Ramos (cell line): ENCODE results near the gene SERPINB6.
"Not testable (repeated sequence)": the region's sequence is repeated elsewhere in the genome, so short reads cannot be mapped to it uniquely, and the experiment has no call there.

Source experiments
- in situ Hi-C: fragments of 300-500 bp; cut with MboI; formaldehyde crosslinking; loops from one replicate; pipeline ENCODE4 v1.14.3; 2022; ENCODE audit warnings: low sequenced_read_pairs; ENCODE audit not compliant: unreplicated experiment

The SERPINB6 gene

DNA sequence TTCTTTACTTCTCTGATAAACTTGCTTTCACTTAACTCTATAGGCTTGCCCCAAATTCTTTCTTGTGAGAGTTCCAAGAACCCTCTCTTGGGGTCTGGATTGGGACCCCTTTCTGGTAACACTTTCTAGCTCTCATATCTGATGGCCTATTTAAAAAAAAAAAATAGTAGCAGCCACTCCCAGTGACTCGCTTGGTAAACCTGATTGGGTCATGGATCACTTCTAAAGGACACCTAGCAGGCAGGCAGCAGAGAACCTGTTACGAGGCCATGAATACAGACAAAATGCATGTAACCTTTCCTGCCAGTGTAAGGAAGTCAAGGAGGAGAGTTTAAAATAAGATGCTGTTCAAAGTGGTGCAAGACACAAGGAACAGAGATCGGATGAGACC, 9.1 kb upstream of the SERPINB6 start:
- in situ Hi-C loops = loop anchor here (25.0 kb wide), 1 partner anchor 757 kb away; no protein-coding TSS in a partner anchor

- in situ Hi-C loops = loop anchor here (25.0 kb wide), 1 partner anchor 757 kb away; no protein-coding TSS in a partner anchor
Observed at GRCh38 chr6:2979819-2980464, 8.6 kb upstream of the SERPINB6 start.

DNA sequence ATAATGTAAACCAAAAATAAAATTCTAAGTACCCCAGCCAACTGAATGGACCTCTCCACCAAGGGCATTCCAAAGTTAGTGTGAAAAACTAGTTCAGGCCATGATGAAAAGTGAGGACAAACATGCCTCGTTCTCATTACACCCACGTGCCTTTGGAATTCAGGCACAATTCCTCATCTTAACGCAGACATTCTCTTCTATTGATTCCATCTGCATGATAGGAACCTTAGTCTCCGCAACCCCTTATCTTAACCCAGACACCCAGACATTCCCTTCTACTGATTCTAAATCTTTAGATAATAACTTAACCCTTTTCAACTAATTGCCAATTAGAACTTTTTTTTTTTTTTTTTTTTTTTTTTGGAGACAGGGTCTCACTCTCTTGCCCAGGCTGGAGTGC, 7.6 kb upstream of the SERPINB6 start:
- in situ Hi-C loops = loop anchor here (25.0 kb wide), 1 partner anchor 758 kb away; no protein-coding TSS in a partner anchor

- in situ Hi-C loops = loop anchor here (25.0 kb wide), 1 partner anchor 759 kb away; no protein-coding TSS in a partner anchor
Observed at GRCh38 chr6:2977799-2978590, 6.6 kb upstream of the SERPINB6 start.

DNA sequence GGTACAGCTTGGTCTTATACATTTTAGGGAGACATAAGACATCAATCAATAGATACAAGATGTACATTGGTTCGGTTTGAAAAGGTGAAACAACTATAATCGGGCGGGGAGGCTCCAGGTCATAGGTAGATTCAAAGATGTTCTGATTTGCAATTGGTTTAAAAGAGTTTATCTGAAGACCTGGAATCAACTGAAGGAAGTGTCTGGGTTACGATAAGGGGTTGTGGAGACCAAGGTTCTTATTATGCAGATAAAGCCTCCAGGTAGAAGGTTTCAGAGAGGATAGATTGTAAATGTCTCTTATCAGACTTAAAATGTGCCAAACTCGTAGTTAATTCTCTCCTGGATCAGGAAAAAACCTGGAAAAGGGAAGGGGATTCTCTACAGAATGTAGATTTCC, 5.9 kb upstream of the SERPINB6 start:
- in situ Hi-C loops = loop anchor here (25.0 kb wide), 1 partner anchor 760 kb away; no protein-coding TSS in a partner anchor

DNA sequence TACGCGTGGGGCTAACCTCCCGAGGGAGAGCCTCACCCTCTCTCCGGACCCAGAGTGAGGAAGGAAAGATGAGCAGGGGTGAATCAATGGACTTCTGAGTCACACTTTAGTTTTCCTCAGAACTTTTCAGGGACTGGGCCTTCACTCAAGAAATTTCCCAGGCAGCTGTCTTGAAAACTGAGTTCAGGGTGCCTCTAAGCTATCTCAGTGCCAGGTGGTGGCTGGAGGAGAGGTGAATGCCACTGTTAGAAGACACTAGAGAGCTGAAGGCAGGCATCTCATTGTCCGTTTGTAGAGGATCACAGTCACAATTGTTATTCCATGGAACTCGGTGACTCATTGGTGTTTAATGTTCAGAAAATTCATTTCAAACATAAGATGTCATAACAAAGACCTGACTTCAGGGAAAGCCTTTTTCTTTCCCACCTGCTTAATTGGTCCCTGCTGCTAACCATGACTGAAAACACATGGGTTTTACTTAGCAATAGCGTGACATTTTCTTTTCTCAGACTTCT, 5.3 kb upstream of the SERPINB6 start:
- in situ Hi-C loops = loop anchor here (25.0 kb wide), 1 partner anchor 761 kb away; no protein-coding TSS in a partner anchor

DNA sequence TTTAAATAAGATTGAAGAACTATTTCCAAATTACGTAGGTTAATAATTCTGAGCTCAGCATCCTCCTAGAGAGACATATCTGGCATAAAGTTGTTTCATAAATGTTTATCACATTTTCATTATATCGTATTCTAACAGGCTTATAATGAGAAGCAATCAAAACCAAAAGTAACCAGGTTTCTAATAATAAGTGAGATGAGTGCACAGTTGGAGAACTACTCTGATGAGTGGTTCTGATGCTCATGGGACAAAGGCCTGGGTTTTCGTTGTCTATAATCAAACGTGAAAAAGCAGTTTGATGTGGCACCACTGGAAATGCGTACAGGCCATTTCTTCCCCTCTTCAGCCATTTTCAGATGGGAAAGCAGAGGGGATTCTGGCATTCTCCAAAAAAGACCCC, 4.7 kb upstream of the SERPINB6 start:
- in situ Hi-C loops = loop anchor here (25.0 kb wide), 1 partner anchor 761 kb away; no protein-coding TSS in a partner anchor

GRCh38 chr6:2973676-2974075, 2.3 kb upstream of the SERPINB6 start:
- in situ Hi-C loops = no loop called here

DNA sequence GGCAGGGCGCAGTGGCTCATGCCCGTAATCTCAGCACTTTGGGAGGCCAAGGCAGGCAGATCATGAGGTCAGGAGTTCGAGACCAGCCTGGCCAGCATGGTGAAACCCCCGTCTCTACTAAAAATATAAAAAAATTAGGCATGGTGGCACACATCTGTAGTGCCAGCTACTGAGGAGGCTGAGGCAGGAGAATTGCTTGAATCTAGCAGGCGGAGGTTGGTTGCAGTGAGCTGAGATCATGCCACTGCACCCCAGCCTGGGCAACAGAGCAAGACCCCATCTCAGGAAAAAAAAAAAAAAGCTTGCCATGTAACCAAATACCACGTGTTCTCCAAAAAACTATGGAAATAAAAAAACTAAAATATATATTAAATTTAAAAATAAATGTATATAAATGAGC, 1.8 kb upstream of the SERPINB6 start:
- in situ Hi-C loops = not testable (repeated sequence)

- in situ Hi-C loops = not testable (repeated sequence)
Observed at GRCh38 chr6:2972685-2973084, 1.3 kb upstream of the SERPINB6 start.

GRCh38 chr6:2972219-2972487, 786 bp upstream of the SERPINB6 start:
- in situ Hi-C loops = not testable (repeated sequence)

GRCh38 chr6:2970753-2971419, 481 bp downstream of the SERPINB6 start:
- in situ Hi-C loops = no loop called here

- in situ Hi-C loops = no loop called here
Observed at GRCh38 chr6:2970034-2970685, 1.2 kb downstream of the SERPINB6 start.

- in situ Hi-C loops = no loop called here
Observed at GRCh38 chr6:2969549-2969948, 1.8 kb downstream of the SERPINB6 start.

DNA sequence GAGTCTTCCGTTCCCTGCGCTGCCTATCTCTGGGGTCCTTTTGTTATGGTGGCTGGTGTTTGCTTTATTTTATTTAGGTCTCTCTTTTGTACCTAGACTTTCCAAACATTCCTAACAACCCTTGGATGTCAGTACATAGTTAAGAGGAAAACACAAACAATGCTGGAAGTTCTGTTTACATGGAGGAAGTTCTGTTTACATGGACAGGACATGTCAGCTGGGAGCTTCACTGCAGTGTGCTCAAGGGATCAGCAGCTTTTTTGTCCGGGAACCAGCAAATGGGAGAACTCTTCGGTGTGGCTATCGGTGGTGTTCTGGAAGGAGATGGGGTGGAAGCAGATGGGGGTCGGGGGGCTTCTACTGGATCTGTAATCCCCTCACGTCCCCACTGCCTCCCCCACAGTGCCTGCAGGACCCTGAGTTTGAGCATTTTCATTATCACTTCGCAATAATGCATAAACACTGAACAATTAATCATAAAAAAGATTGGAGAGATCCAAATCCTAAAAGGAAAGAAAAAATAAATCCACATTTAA, 2.7 kb downstream of the SERPINB6 start:
- in situ Hi-C loops = no loop called here

DNA sequence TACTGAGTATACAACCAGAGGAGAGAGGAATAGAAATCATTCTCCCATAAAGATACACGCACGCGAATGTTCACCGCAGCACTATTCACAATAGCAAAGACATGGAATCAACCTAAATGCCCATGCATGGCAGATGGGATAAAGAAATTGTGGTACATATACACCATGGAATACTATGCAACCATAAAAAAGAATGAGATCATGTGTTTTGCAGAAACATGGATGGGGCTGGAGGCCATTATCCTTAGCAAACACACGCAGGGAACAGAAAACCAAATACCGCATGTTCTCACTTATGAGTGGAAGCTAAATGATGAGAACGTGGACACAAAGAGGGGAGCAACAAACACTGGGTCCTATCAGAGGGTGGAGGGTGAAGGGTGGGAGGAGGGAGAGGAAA, 3.4 kb downstream of the SERPINB6 start:
- in situ Hi-C loops = no loop called here

GRCh38 chr6:2966347-2966746, 5.0 kb downstream of the SERPINB6 start:
- in situ Hi-C loops = no loop called here

DNA sequence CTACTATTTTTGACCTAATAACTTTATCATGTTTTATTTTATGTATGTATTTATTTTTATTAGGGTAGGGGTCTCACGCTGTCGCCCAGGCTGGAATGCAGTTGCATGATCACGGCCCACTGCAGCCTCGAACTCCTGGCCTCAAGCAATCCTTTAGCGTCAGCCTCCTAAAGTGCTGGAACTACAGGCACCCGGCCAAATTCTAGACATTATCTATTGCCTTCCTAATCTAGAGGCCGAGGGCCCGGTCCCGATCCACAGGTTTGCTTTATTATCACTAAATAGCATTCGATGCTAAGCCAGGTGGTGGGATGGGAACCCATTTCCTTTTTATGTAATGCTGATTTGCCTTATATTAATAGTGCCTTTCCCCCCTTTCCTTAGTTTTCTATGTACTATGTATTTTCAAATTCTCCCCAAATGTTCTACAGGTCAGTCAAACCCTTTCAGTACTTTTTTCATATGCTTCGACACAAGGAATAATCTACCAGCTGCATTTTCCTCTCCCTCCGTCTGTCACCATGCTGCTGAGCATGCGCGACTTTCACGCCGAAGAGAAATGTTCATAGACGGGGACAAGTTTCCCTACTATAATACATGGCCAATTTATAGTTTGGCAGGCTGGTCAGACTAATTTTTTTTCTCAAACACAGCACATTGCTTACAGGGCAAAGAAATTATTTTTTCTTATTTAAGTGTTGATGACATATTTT, 6.4 kb downstream of the SERPINB6 start:
- in situ Hi-C loops = no loop called here

DNA sequence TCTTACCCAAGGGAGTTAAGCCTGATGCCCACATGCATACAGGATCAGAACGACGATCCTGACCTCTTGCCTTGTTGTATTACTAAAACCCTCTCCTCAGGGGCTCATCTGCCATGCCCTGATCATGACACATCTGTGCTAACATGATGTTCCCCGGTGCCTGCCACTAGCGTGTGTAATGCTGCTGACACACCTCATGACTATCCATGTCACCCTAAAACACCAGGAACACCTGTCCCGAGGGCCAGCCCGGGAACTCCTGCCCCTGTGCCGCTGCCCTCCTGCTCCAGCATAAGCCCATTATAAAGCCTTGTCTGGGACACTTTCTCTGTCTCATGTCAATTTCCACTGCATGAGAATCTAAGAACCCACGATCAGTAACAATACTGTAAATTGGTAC, 7.6 kb downstream of the SERPINB6 start:
- in situ Hi-C loops = no loop called here
